SK-N-SH (cell line): ENCODE results near the gene DNAH6. TPM values are rescaled to one million over a fixed set of nuclear protein-coding genes. Genes with fewer than 3 reads are reported as not detected.

Experiments used
- CTCF ChIA-PET: fragments of 300-600, 350-600 bp; formaldehyde crosslinking; extraction: SDS; loops from one replicate; lab custom pipeline; 2021; lab: Yijun Ruan, JAX
- POLR2A ChIA-PET: fragments of 350-600 bp; sonication (Branson Sonifier 250); formaldehyde crosslinking; extraction: SDS; loops from one replicate; lab custom pipeline; 2020; ENCODE audit warnings: antibody characterized with exemption, inconsistent platforms; lab: Yijun Ruan, JAX
- DNase-seq: peaks from one replicate; pipeline ENCODE4 v3.0.0; 2012
- H2AFZ ChIP-seq: fragments of 200-600 bp; sonication (generic); 2 replicates; pipeline ENCODE4 v1.8.1; 2016; ENCODE audit warnings: antibody characterized with exemption, mild to moderate bottlenecking, low read depth
- H3F3A ChIP-seq: fragments of 200-600 bp; sonication (generic); replicated peaks from 2 replicates; pipeline ENCODE3; 2016; ENCODE audit warnings: antibody characterized with exemption, mild to moderate bottlenecking; ENCODE audit not compliant: insufficient read depth
- H3K27ac ChIP-seq, 2 experiments: fragments of 200-500 bp in 1 of 2; fragments of 200-600 bp in 1 of 2; sonication (Bioruptor generic) in 1 of 2; sonication (generic), shearing (Covaris generic) in 1 of 2; 2 replicates each; pipeline versions ENCODE4 v1.5.1 to v1.6.1; 2014 to 2016; ENCODE audit warnings: low read depth in 2 of 2, inconsistent platforms in 1 of 2, low read length in 1 of 2, mild to moderate bottlenecking in 1 of 2, mixed read lengths in 1 of 2
- H3K27me3 ChIP-seq: fragments of 200-600 bp; sonication (generic), shearing (Covaris generic); 2 replicates; pipeline ENCODE4 v1.6.1; 2016; ENCODE audit warnings: mixed run types; ENCODE audit not compliant: insufficient read depth
- H3K36me3 ChIP-seq, 2 experiments: fragments of 200-500 bp in 1 of 2; fragments of 200-600 bp in 1 of 2; sonication (Bioruptor generic) in 1 of 2; sonication (generic) in 1 of 2; replicated peaks in 1 of 2; 2 replicates each; pipeline versions ENCODE3 to v1.5.1; 2014 to 2016; ENCODE audit warnings: low read length in 1 of 2, mild to moderate bottlenecking in 1 of 2; ENCODE audit not compliant: insufficient read depth in 2 of 2, control insufficient read depth in 1 of 2
- H3K4me1 ChIP-seq, 2 experiments: fragments of 200-500 bp in 1 of 2; fragments of 200-600 bp in 1 of 2; sonication (Bioruptor generic) in 1 of 2; sonication (generic), shearing (Covaris generic) in 1 of 2; 2 replicates each; pipeline versions ENCODE4 v1.5.1 to v1.6.1; 2014 to 2016; ENCODE audit warnings: low read depth in 1 of 2, low read length in 1 of 2, mixed run types in 1 of 2; ENCODE audit not compliant: insufficient read depth in 2 of 2, control insufficient read depth in 1 of 2
- H3K4me2 ChIP-seq: fragments of 200-600 bp; sonication (generic), shearing (Covaris generic); 2 replicates; pipeline ENCODE4 v1.6.1; 2017; ENCODE audit warnings: mixed run types
- H3K4me3 ChIP-seq, 2 experiments: fragments of 200-500 bp in 1 of 2; fragments of 200-600 bp in 1 of 2; sonication (Bioruptor generic) in 1 of 2; sonication (generic), shearing (Covaris generic) in 1 of 2; 2 replicates each; pipeline versions ENCODE4 v1.5.1 to v1.8.1; 2014 to 2016; ENCODE audit warnings: low read depth in 2 of 2, inconsistent platforms in 1 of 2, low read length in 1 of 2, mild to moderate bottlenecking in 1 of 2, mixed read lengths in 1 of 2, moderate library complexity in 1 of 2
- H3K79me2 ChIP-seq: fragments of 200-600 bp; sonication (generic); 2 replicates; pipeline ENCODE4 v1.8.1; 2017; ENCODE audit warnings: mild to moderate bottlenecking; ENCODE audit not compliant: insufficient read depth
- H3K9ac ChIP-seq: fragments of 200-600 bp; sonication (generic); 2 replicates; pipeline ENCODE4 v1.6.1; 2017; ENCODE audit warnings: mixed run types
- H3K9me2 ChIP-seq: fragments of 200-600 bp; sonication (generic); 2 replicates; pipeline ENCODE4 v1.6.1; 2017; ENCODE audit warnings: mixed run types
- H3K9me3 ChIP-seq: fragments of 200-600 bp; sonication (generic); 2 replicates; pipeline ENCODE4 v1.6.1; 2017; ENCODE audit warnings: mixed run types, mild to moderate bottlenecking, moderate library complexity
- H4K20me1 ChIP-seq: fragments of 200-600 bp; sonication (generic); 2 replicates; pipeline ENCODE4 v1.6.1; 2017; ENCODE audit warnings: mild to moderate bottlenecking, mixed run types; ENCODE audit not compliant: insufficient read depth
- EP300 ChIP-seq, 2 experiments: IDR thresholded peaks; 2 replicates each; pipeline versions ENCODE4 v1.4.0 to v1.6.1; 2012; ENCODE audit warnings: borderline replicate concordance in 1 of 2, low read depth in 1 of 2, low read length in 1 of 2
- GATA2 ChIP-seq: sonication (generic); formaldehyde crosslinking; IDR thresholded peaks from 2 replicates; pipeline ENCODE4 v1.5.0; 2020; ENCODE audit warnings: mild to moderate bottlenecking, missing genetic modification reagents
- MEF2A ChIP-seq: IDR thresholded peaks from 2 replicates; pipeline ENCODE4 v1.4.0; 2012; ENCODE audit warnings: low read depth, borderline replicate concordance
- MXI1 ChIP-seq: IDR thresholded peaks from 2 replicates; pipeline ENCODE4 v1.6.1; 2012; ENCODE audit warnings: mild to moderate bottlenecking, low read depth, low read length, improper control_type of control experiment
- RAD21 ChIP-seq: IDR thresholded peaks from 2 replicates; pipeline ENCODE4 v1.6.1; 2012; ENCODE audit warnings: mild to moderate bottlenecking, low read length
- RCOR1 ChIP-seq: fragments of 150-350 bp; IDR thresholded peaks from 2 replicates; pipeline ENCODE4 v1.6.1; 2017; ENCODE audit warnings: antibody characterized with exemption, low read length
- RFX5 ChIP-seq: IDR thresholded peaks from 2 replicates; pipeline ENCODE4 v1.6.1; 2012; ENCODE audit warnings: mild to moderate bottlenecking, improper control_type of control experiment, low read length
- RXRA ChIP-seq: IDR thresholded peaks from 2 replicates; pipeline ENCODE4 v1.4.0; 2012; ENCODE audit warnings: low read depth, mild to moderate bottlenecking, borderline replicate concordance
- SIN3A ChIP-seq: IDR thresholded peaks from 2 replicates; pipeline ENCODE4 v1.6.1; 2012; ENCODE audit warnings: low read depth, mild to moderate bottlenecking, low read length, moderate library complexity, borderline replicate concordance
- SMC3 ChIP-seq: IDR thresholded peaks from 2 replicates; pipeline ENCODE4 v1.6.1; 2012; ENCODE audit warnings: low read depth, low read length, improper control_type of control experiment
- YY1 ChIP-seq: IDR thresholded peaks from 2 replicates; pipeline ENCODE4 v1.4.0; 2012; ENCODE audit warnings: low read depth, mild to moderate bottlenecking
- WGBS: methylation state at CpG from one replicate; pipeline ENCODE4 v1.1.6; 2017; ENCODE audit warnings: low lambda C conversion rate; 5-methylcytosine and 5-hydroxymethylcytosine counted together
- polyA plus RNA-seq, 3 experiments: library from polyadenylated mRNA; depleted of rRNA; stranded (reverse); fragments of >200 nt; gene quantifications; 2 replicates each; pipeline ENCODE4 v1.2.3, GENCODE V29; 2012
- TF ChIP-seq, protein P1 (sequence below): IDR thresholded peaks from 2 replicates; pipeline ENCODE4; 2012
- TF ChIP-seq, protein P2 (sequence below): fragments of 200-600 bp; sonication (generic); IDR thresholded peaks from 2 replicates; pipeline ENCODE4 v1.6.1; 2017; ENCODE audit warnings: antibody characterized with exemption, mild to moderate bottlenecking, moderate library complexity
- TF ChIP-seq, protein P3 (sequence below): IDR thresholded peaks from 2 replicates; pipeline ENCODE4 v1.4.0; 2012; ENCODE audit warnings: low read depth, borderline replicate concordance
- TF ChIP-seq, protein P4 (sequence below): IDR thresholded peaks from 2 replicates; pipeline ENCODE4 v1.6.1; 2012; ENCODE audit warnings: mild to moderate bottlenecking, low read depth, low read length, moderate library complexity

DNAH6 gene
- polyA plus RNA-seq, 1 of the 3 experiments (the other 2 are of a cell fraction) = 0.03 TPM

DNA sequence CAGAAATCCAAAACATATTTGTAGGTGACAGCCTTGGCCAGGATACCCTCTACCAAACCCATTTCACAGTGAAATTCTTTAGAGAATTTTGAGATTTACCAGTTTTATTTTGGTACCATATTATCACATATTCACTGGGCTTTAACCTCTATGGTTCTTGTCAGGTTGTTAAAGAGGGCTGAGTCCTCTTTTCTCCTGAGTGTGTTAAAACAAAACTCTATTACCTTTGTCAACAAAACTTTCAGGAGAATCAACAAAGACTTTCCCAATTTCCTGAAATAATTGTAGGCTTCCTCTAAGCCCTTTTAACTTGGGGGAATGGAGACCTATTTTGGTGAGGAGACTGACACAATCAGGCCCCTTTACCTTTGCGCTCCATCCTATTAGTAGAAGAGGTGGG is 209.4 kb downstream of the DNAH6 start:
- H3K9me2 ChIP-seq = no peaks in the 10 kb centered on the region
- no peak overlapping the region for H2AFZ ChIP-seq

More for the DNA sequence above, 209.4 kb downstream of the DNAH6 start:
- no peaks in the 10 kb centered on the region for H3K79me2 ChIP-seq
- H3K36me3 ChIP-seq = no peaks in the 10 kb centered on the region
- H3K4me3 ChIP-seq = no peak overlapping the region
- H3K9ac ChIP-seq = no peak overlapping the region
- no peak overlapping the region for H3K4me2 ChIP-seq
- no peaks in the 10 kb centered on the region for H3K27me3 ChIP-seq
- 57% methylated on average over 1 of the region's 1 CpG for WGBS
- no peaks in the 10 kb centered on the region for H3K9me3 ChIP-seq
- CTCF ChIA-PET = no interaction called here
- H3K4me1 ChIP-seq = no peaks in the 10 kb centered on the region
- DNase-seq = no peak
- no peak overlapping the region for H3K27ac ChIP-seq
- TF ChIP-seq SIN3A (no peak), RAD21 (no peak), GATA2 (CRISPR knock-in tag) (no peak), RXRA (no peak), RFX5 (no peak), MXI1 (no peak), SMC3 (no peak), MEF2A (no peak), RCOR1 (no peak), EP300 (IDR thresholded peaks at IDR 0.05; ENCODE audit: borderline replicate concordance in 1 of 2, low read depth in 1 of 2, low read length in 1 of 2) (no peak), YY1 (no peak)
- TF ChIP-seq, protein P1, sequence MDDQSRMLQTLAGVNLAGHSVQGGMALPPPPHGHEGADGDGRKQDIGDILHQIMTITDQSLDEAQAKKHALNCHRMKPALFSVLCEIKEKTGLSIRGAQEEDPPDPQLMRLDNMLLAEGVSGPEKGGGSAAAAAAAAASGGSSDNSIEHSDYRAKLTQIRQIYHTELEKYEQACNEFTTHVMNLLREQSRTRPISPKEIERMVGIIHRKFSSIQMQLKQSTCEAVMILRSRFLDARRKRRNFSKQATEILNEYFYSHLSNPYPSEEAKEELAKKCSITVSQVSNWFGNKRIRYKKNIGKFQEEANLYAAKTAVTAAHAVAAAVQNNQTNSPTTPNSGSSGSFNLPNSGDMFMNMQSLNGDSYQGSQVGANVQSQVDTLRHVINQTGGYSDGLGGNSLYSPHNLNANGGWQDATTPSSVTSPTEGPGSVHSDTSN = no peak
- TF ChIP-seq, protein P2, sequence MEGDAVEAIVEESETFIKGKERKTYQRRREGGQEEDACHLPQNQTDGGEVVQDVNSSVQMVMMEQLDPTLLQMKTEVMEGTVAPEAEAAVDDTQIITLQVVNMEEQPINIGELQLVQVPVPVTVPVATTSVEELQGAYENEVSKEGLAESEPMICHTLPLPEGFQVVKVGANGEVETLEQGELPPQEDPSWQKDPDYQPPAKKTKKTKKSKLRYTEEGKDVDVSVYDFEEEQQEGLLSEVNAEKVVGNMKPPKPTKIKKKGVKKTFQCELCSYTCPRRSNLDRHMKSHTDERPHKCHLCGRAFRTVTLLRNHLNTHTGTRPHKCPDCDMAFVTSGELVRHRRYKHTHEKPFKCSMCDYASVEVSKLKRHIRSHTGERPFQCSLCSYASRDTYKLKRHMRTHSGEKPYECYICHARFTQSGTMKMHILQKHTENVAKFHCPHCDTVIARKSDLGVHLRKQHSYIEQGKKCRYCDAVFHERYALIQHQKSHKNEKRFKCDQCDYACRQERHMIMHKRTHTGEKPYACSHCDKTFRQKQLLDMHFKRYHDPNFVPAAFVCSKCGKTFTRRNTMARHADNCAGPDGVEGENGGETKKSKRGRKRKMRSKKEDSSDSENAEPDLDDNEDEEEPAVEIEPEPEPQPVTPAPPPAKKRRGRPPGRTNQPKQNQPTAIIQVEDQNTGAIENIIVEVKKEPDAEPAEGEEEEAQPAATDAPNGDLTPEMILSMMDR = no peak
- TF ChIP-seq, protein P3, sequence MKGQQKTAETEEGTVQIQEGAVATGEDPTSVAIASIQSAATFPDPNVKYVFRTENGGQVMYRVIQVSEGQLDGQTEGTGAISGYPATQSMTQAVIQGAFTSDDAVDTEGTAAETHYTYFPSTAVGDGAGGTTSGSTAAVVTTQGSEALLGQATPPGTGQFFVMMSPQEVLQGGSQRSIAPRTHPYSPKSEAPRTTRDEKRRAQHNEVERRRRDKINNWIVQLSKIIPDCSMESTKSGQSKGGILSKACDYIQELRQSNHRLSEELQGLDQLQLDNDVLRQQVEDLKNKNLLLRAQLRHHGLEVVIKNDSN = no peak
- TF ChIP-seq, protein P4, sequence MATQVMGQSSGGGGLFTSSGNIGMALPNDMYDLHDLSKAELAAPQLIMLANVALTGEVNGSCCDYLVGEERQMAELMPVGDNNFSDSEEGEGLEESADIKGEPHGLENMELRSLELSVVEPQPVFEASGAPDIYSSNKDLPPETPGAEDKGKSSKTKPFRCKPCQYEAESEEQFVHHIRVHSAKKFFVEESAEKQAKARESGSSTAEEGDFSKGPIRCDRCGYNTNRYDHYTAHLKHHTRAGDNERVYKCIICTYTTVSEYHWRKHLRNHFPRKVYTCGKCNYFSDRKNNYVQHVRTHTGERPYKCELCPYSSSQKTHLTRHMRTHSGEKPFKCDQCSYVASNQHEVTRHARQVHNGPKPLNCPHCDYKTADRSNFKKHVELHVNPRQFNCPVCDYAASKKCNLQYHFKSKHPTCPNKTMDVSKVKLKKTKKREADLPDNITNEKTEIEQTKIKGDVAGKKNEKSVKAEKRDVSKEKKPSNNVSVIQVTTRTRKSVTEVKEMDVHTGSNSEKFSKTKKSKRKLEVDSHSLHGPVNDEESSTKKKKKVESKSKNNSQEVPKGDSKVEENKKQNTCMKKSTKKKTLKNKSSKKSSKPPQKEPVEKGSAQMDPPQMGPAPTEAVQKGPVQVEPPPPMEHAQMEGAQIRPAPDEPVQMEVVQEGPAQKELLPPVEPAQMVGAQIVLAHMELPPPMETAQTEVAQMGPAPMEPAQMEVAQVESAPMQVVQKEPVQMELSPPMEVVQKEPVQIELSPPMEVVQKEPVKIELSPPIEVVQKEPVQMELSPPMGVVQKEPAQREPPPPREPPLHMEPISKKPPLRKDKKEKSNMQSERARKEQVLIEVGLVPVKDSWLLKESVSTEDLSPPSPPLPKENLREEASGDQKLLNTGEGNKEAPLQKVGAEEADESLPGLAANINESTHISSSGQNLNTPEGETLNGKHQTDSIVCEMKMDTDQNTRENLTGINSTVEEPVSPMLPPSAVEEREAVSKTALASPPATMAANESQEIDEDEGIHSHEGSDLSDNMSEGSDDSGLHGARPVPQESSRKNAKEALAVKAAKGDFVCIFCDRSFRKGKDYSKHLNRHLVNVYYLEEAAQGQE = no peak
- TF ChIP-seq, all 33 proteins: peak for 0
- H3F3A ChIP-seq = no peaks in the 10 kb centered on the region
- POLR2A ChIA-PET = no interaction called here
- H4K20me1 ChIP-seq = no peaks in the 10 kb centered on the region
